ENCODE results near the gene UBE2O.

The UBE2O gene

GRCh38 chr17:76484228-76484725 is 31.3 kb upstream of the UBE2O start:
- DNase-seq (ENCODE audit: low read depth): no peak

GRCh38 chr17:76481071-76481655 is 28.2 kb upstream of the UBE2O start:
- no peak for DNase-seq (ENCODE audit: low read depth)

GRCh38 chr17:76480632-76481031 is 27.7 kb upstream of the UBE2O start:
- DNase-seq (ENCODE audit: low read depth): no peak

DNA sequence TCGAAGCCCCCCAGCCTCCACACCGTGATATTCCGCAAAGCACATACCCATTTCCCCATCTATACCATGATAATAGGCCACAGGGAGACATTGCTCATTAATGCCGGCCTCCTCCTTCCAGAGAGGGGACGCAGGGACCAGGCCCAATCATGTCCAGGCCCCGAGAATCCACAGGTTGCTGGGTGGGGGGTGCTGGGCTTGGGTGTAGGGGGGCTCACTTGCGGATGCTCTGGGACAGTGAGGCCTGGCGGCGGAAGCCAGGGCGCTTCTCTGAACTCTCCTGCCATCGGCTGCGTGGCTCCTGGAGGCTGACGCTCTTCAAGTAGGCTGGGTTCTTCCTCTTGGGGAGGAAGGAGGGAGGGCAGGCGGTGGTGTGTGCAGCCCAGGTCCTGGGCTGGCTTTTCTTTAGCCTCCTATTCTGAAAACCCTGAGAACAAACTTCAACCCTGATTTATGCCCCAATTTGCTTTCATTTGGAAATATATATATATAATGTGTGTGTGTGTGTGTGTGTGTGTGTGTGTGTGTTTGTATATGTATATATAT is 26.6 kb upstream of the UBE2O start:
- DNase-seq (ENCODE audit: low read depth): no peak

- DNase-seq (ENCODE audit: low read depth): no peak
Measured at GRCh38 chr17:76478730-76479514, 26.0 kb upstream of the UBE2O start.

- DNase-seq (ENCODE audit: low read depth): no peak
Measured at GRCh38 chr17:76478097-76478496, 25.1 kb upstream of the UBE2O start.

- DNase-seq (ENCODE audit: low read depth): no peak
Measured at GRCh38 chr17:76477576-76477975, 24.6 kb upstream of the UBE2O start.

DNA sequence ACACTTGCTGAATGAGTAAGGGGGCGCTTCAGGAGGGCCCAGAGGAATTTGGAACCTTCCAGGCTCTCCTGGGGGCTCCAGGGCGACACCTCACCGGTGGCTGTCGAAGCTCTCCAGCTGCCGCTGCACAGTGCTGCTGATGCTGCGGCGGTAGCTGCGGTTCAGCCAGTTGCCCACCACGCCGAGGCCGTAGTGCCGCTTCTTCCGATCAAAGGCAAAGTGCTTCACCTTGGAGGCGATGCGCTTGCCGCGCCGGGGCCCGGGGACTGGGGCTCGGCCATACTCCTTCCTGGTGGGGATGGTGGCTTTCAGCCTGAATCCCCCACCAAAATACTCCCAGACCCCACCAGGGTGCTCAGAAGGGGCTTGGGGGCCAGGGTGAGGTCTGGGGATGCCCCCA is 23.8 kb upstream of the UBE2O start:
- DNase-seq (ENCODE audit: low read depth): no peak

DNA sequence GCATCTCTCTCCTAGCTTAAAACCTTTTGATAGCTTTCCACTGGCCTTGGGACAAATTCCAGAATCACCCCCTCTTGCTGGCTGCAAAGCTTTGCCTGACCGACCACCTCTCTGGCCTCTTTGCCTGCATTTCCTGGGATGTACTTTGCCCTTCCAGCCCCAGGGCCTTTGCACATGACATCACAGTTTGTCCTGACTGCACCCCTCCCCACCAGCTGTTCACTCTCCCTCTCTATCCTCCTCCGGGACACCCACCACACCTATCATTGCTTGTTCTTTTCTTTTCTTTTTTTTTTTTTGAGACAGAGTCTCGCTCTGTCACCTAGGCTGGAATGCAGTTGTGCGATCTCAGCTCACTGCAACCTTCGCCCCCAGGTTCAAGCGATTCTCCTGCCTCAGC is 22.4 kb upstream of the UBE2O start:
- DNase-seq (ENCODE audit: low read depth): no peak

GRCh38 chr17:76474894-76475293 is 21.9 kb upstream of the UBE2O start:
- DNase-seq (ENCODE audit: low read depth): no peak

- no peak for DNase-seq (ENCODE audit: low read depth)
Measured at GRCh38 chr17:76474238-76474637, 21.3 kb upstream of the UBE2O start.

GRCh38 chr17:76473541-76473985 is 20.6 kb upstream of the UBE2O start:
- DNase-seq (ENCODE audit: low read depth): no peak

GRCh38 chr17:76472726-76473125 is 19.8 kb upstream of the UBE2O start:
- DNase-seq (ENCODE audit: low read depth): no peak

DNA sequence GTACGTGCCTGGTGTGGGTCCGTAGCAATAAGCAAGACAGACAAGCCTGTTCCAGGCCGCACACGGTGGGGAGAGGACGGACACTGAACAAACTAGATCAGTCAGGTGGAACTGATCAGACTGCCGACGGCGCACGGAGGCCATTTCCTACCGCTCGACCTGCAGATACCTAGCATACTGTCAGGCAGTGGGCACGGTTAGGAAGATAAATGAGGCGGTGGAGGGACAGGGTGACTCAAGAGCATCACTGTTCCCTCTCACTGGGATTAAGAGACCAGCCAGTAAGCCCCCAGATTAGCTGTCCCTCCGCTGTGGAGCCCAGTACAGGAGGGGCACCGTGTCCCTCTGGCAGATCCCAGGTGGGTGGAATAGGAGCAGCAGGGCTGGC is 19.3 kb upstream of the UBE2O start:
- DNase-seq (ENCODE audit: low read depth): no peak

DNA sequence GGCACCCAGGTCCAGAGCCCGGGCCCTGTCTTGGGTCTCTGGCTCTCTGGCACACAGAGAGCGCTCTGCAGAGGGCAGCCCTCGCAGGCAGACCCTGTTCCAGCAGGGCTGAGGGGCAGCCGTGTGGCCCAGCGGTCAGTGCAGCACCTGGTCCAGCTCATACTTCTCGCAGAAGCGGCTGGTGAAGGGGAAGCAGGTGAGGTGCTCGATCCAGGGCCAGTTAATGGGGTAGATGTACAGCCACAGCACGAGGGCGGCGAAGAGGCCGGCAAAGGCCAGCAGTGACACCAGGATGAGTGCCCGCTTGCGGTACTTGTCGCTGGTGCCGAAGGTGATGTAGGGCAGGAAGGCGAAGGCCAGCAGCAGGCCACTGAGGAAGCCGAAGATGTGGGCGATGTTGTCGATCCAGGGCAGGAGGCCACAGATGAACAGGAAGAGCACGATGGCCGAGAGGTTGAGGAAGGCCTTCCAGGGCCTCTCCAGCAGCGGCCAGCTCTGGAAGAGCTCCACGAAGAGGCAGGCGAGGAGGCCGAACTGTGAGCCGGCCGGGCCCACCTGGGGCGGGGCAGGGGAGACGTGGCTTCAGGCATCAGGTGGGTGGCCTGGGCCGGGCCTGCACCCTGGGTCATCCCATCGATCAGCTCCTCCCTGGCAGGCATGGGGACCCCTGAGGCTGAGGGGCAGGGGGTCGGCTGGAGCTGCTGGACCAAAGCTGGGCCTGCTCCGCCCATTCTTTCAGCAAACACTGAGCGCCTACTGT is 18.7 kb upstream of the UBE2O start:
- DNase-seq (ENCODE audit: low read depth): no peak

GRCh38 chr17:76469991-76470739 is 17.2 kb upstream of the UBE2O start:
- no peak for DNase-seq (ENCODE audit: low read depth)

GRCh38 chr17:76469076-76469990 is 16.4 kb upstream of the UBE2O start:
- no peak for DNase-seq (ENCODE audit: low read depth)

GRCh38 chr17:76468634-76469010 is 15.7 kb upstream of the UBE2O start:
- DNase-seq (ENCODE audit: low read depth): no peak

DNA sequence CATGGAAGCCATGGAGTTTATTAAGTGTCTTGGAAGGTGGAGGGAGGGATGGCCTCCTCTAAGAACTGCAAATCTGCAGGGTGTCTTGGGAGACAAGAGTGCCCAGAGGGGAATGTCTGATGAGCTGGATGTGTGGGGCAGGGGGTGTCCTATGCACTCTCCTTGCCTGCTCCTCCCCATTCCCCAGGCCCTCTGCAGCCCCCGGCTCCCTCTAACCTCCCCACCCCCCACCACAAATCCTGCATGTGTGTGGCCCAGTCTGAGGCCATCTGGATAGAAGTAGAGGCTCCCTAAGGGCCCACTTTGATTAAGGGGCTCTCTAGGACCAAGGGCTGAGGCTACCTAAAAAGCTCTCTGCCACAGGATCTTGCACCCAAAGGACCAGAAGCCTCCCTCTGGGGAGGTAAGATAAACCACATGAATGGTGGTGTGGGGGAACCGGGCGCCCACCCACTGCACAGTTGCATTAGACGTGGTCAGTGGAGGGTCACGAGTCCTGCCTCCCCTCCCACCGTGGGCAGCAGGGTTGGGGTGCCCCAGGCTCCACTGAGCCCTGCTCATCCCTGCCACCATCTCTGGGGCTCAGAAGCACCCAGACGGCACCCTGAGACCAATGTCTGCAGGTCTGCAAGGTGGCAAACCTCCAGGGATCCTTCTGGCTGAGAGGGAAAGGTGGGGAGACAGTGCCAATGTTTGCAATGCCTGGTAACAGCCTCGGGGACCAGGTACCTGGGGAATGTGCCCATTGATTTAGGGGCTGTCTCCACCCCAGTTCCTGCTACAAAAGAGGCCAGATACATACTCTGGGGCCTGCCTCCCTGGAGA is 15.1 kb upstream of the UBE2O start:
- no peak for DNase-seq (ENCODE audit: low read depth)

DNA sequence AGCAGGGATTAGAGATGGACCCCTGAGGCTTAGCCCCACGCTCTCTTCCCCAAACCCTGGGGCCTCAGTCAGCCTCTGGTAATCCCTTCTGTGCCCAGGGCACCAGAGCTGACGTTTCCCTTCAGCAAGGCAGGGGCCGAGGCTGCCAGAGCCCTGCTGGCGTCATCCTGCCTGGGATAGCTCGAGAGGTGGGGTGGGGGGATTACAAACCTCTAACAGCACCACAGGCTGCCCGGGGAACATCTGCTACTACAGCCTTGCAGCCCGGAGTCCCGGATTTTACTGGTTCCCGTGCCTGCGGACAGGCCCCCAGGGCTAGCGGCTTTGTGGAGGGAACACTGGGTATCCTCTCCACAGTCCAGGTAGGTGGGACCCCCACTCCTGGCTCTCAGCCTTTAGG is 14.4 kb upstream of the UBE2O start, which contains the start of gene AANAT:
Gene AANAT, plus strand, starts transcription at position 238 of the 400 bp plus-strand sequence. CDS start 1,144 bp downstream, outside the sequence.
- DNase-seq (ENCODE audit: low read depth): no peak

All from fibroblast of the conjunctiva (primary cell).